IPS DF 4.7 (cell line): ENCODE data around the gene PRSS21.

ENCODE experiments used
- DNase-seq: peaks from one replicate; pipeline ENCODE4 v3.0.0-alpha.2; 2013; ENCODE audit warnings: low spot score; ENCODE audit errors: extremely low read depth

The PRSS21 gene

DNA sequence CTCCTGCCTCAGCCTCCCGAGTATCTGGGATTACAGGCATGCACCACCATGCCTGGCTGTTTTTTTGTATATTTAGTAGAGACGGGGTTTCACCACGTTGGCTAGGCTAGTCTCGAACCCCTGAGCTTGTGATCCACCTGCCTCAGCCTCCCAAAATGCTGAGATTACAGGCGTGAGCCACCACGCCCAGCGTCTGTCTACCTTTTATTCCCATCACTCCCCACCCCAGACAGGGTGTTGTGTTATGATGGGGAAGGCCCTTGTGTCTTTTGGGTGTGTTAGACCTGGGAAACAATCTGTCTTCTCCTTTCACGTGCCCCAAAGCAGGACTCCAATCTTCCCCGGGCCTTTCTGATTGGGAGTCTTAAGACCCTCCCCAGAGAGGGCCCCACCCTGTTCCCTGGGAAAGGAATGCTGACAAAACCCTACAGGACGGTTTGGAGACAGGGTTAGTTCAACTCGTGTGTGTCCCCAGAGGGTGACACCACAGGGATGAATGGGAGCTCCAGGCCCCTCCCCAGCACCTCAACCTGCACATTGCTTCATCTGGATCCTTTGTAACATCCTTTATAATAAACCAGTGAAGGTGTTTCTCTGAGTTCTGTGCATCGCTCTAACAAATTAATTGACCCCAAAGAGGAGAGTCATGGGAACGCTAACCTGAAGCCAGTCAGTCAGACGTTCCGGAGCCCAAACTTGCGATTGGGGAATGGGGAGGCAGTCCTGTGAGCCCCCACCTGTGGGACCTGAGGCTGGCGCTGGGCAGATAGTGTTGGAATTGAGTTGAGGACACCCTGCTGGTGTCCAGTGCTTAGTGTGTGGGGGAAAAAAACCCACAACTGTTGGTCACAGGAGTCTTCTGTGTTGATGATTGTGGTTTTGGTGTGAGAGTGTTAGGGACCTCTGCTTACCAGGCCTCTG lies 36.8 kb upstream of the PRSS21 start:
- no peak for DNase-seq

DNA sequence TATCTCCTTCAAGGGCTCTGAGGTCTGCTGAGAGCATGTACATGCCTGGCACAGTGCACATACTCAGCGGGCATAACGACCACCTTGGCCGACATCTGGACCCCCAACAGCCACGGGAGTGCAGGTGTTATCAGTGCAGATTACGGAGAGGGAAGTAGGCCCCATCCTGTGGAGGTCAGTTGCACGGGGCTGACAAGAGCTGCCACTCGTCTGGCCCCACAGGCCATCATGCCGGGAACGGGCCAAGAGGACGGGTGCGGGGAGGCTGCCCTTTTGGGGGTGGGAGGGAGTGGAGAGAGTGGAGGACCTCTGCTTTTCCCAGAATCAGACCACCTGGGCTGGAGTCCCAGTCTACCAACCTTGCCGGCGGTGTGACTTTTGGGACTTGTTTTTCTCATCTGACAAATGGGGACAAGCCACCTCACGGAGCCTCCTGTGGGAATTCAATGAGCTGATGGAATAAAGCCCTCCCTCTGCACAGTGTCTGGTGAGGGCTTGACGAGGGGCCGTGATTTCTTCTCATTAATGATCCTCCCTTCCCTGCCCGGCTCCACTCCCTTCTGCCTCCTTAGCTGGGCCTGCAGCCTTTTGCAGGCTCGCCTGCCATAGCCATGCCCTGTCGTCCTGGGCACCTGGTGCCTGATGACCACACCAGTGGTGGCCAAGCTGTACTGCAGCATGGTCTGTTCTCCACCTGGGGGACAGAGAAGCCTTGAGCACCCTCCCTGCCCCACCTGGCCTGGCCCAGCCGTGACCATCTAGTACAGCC lies 34.3 kb upstream of the PRSS21 start:
- DNase-seq = no peak

DNA sequence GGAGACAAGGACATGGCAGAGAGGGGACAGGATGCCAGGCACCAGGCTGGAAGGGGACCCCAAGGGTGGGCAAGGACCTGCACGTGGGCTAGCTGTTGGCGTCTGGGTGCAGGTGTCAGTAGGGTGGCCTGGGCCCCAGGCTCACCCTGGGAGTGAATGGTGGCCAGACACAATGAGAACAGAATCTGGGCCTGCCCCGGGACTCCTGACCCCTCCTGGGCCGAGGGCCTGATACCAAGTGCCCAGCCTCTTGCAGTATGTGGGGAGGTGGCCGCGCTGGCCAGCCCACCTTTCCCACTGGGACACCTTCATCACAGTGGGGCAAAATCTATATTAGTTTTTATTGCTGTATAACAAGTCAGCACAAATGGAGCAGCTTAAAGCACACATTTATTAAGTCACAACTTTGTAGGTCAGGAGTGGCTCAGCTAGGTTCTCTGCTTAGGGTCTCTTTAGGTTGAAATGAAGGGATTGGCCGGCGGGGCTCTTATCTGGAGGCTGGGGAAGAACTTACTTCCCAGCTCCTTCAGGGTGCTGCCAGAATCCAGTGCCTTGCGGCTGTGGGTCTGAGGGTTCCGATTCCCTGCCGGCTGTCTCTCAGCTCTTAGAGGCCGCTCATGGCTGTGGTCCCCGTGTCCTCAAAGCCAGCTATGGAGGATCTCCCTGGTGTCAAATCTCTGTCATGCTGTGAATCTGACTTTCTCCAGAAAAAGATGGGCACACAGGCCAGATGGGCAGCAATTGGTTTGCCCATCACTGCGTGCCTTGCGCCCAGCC lies 33.3 kb upstream of the PRSS21 start:
- DNase-seq = no peak

DNA sequence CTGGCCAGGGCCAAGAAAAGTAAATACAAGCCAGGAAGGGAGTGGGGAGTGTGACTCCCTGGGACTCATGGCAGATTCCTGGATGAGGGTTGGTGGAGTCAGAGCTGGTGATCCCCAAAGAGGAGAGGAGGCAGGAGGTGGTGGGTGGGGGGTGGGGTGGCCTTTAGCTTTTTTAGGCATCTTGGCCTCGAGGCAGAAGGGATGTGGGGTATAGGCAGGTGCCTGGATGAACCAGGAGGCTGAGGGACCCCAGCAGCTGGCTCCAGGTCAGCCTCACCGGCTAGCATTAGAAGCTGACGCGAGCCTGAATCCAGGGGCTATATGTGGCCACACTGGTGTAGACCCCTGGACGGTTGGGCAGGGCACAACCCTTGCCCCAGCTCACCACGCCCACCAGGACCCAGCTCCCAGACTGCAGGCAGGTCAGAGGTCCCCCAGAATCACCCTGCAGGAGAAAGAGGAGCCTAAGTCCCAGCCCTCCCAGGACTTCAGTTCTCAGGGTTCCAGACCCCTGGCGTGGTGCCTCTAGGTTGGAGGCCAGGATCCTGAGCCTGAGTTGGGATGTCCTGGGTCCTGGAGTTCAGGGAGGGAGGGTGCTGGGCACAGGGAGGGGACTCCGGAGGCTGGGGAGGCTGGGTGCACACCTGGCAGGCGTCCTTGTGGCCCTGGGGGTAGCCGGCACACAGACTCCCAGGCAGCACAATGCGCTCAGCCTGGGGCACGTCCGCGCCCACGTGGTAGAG lies 32.5 kb upstream of the PRSS21 start:
- no peak for DNase-seq

DNA sequence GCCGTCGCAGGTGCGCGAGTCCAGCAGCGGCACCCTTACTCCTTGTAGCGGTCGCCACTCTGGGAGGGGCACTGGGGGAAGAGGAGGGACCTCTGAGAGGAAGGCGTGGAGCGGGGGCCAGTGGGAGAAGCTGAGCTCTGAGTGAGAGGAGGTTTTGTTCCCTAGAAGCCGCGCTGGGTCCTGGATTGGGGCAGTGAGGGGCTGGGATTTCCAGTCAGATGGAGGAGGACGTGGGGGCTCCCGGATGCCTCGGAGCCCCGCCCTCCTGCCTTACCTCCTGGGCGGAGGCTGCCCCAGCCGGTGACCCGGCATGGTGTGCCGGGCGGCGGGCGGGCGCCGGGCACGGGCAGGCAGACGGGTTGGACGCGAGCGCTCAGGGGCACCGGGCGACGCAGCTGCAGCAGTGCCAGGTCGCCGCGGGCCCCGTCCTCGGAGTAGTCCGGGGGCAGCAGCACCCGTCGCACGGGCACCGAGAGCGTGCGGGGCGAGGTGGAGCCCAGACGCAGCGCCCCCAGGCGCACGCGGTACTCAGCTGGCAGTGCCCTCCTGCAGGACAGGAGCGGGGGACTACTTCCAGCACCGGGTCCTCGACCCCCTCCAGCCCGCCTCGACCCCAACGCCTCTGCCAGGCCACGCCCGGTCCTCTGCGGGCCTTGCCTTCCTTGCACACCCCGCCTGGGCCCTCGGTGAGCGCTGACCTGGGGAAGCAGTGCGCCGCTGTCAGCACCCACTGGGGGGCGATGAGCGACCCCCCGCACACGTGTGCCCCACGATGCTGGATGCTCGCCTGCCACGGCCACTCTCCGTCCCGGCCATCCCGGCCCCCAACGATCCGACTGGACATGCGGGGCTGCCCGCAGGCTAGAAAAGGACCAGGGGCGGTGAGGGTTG lies 31.7 kb upstream of the PRSS21 start:
- DNase-seq = no peak

DNA sequence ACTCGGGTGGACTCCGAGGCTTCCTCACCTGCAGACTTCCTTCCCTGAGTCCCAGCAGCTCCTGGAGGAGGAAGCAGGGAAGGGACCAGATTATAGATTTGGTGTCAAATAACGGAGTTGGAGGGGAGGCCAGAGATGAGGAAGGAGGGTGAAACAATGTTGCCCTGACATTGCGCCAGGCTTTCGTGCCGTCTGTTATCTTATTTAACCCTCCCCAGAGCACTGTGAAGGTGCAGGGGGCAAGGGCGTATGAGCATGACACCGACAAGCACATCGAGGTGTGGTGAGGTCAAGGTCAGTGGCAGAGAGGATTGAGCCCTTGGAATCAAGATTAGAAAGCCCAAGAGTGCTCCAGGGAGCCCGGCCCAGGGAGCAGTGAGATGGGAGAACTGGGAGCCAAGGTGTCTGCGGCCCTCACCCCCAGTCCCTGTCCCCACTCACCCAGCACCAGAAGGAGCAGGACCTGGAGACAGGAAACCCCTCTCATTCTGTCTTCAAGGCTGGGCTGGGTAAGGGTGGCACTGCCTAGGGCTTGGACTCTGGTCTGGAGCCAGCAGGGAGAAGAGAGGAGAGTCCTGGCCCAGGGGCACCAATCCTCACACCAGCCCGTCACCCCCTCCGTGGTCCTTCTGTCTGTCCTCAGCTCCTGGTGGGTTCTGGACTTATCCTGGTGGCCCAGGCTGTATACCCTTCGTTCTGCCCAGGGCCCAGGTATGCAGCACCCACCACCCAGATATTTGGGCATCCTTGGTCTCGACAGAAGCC lies 30.8 kb upstream of the PRSS21 start:
- no peak for DNase-seq

DNA sequence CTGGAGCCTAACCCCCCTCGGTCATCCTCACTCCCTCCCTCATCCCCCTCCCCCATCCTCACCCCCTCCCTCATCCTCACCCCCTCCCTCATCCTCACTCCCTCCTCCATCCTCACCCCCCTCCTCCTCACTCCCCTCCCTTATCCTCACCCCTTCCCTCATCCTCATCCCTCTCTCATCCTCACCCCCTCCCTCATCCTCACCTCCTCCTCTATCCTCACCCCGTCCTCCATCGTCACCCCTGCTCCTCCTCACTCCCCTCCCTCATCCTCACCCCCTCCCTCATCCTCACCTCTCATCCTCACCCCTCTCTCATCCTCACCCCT lies 30.2 kb upstream of the PRSS21 start:
- no peak for DNase-seq

DNA sequence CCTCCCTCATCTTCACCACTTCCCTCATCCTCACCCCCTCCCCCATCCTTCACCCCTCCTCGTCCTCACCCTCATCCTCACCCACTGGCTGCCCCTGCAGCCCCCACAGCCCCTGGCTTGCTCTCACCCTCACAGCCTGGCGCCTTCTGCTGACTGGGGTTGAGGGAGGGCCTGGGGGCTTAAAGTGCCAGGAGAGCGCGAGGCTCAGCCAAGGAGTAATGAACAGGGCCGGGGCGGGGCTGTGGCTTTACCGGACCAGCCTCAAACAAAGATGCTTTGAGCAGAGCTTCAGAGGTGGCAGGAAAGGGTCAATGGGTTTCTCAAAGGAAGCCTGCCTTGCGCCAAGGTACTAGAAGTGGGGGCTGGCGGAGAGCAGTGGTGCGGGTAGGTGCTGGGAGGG lies 29.6 kb upstream of the PRSS21 start, which contains the start of gene PRSS33:
Gene PRSS33, minus strand, starts transcription at position 155 of the 400 bp plus-strand sequence. CDS start 1,013 bp downstream, outside the sequence.
- DNase-seq = no peak

DNA sequence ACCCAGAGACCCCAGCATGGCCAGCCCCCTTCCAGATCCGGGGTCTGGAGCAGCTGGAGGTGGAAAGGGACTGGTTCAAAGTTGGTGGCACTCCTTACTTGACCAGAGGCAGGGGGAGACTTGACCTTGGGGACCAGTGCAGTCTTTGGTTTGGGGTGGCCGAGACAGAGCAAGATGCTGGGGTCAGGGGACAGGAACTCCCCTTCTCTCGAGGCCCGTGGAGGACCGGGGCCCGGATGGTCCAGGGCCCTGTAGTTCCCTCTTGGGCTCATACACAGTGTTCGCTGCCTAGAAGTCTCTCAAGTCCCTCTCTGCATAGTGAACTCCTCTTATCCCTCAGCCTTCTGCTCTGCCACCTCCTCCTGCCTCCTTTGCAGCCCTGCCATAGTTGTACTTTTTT lies 29.1 kb upstream of the PRSS21 start:
- DNase-seq = no peak

DNA sequence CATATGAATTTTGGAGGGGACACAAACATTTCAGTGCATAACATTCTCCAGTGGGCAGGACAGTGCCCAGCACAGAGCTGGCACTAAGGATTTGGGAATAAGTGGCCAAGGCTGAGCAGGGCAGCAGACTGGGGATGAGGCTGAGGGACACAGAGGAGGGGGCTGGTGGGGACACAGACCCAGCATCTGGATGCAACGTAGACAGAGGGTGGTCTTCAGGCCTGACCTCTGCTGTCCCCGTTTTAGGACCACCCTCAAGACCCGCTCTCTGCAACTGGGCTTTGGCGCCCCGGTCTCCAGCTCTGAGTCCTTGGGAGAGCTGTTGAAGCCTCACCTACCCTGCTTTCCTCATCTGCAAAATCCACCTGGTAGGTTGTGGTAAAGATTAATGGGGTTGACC lies 26.4 kb upstream of the PRSS21 start:
- DNase-seq = no peak

DNA sequence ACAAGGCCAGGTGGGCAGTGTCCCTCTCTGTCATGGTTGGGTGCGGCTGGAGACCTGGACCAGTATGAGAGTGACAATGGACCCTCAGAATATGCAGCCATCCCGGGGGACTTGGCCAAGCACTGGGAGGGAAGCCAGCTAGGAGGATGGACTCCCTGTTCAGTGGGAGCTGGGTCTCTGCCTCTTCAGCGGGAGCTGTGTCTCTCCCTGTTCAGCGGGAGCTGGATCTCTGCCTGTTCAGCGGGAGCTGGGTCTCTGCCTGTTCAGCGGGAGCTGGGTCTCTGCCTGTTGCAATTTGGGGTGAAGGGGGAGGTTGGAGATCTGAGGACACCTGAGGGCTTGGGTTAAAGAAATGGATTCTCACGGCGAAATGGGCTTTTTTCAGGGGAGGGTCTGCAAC lies 25.9 kb upstream of the PRSS21 start:
- DNase-seq = no peak

DNA sequence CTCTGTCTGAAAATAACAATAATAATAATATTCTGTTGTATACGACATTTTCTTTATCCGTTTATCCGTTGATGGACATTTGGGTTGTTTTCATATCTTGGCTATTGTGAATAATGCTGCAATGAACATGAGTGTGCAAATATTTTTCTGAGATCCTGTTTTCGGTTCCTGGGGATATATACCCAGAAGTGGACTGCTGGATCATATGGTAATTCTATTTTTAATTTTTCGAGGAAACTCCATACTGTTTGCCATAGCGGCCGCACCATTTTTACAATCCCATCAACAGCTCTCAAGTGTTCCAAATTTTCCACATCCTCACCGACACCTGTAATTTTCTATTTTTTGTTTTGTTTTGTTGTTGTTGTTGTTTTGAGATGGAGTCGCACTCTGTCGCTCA lies 24.1 kb upstream of the PRSS21 start:
- DNase-seq = no peak

DNA sequence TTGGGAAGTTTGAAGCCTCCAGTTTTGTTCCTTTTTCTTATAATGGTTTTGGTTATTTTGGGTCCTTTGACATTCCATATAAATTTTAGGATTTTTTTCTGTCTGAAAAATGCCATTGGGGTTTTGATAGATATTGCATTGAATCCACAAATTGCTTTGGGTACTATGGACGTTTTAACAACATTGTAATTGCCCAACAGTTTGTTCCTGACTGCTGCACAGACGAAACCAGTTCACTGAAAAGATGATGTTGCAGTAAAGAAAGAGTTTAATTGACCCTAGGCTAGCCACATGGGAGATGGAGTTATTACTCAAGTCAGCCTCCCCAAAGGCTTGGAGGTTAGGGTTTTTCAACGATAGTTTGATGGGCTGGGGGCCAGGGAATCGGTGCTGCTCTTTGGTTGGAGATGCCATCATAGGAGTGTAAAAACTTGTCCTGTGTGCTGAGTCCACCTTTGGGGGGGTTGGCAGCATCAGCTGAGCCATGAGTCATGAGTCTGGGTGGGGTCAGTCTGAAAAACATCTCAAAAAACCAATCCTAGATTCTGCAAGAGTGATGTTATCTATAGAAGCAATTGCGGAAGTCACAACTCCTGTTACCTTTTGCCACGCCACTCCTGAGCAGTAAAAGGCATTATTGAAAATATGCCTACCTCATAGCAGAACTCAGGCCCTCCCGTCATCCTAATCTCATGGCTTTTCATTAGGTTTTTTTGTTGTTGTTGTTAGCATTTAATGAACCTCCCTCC lies 21.5 kb upstream of the PRSS21 start:
- DNase-seq = no peak

DNA sequence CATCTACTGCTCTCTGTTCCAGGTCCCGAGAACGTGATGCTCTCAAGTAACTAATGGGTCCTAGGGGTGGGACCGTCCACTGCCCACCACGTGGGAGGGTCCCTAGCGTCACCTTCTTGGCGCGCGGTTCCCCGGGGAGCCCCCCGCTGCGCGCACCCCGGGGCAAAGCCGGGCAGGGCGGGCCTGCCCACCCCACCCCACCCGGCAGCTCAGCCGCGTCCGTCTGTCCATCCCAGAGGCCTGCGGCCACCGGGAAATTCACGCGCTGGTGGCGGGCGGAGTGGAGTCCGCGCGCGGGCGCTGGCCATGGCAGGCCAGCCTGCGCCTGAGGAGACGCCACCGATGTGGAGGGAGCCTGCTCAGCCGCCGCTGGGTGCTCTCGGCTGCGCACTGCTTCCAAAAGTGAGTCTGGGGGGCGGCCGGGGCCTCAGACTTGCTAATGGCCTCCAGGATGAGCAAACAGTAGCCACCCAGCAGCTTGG lies 18.3 kb upstream of the PRSS21 start:
- no peak for DNase-seq

DNA sequence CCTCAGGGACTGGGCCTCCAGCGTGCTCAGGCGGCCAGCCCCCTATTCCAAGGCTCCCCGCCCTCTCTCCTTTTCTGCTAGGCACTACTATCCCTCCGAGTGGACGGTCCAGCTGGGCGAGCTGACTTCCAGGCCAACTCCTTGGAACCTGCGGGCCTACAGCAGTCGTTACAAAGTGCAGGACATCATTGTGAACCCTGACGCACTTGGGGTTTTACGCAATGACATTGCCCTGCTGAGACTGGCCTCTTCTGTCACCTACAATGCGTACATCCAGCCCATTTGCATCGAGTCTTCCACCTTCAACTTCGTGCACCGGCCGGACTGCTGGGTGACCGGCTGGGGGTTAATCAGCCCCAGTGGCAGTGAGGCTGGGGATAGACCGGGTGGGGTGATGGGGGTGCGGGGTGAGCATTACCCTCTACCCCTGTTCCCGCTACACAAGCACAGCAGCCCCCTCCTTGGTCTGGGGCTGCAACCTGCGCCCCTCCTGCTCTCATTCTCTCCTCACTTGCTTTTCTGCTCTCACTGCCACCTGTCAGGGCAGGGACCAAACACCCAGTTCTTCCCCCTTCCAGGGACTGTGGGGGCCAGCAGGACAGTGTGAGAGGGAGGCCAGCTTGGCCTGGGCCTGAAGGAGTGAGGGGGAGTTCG lies 17.7 kb upstream of the PRSS21 start:
- no peak for DNase-seq

DNA sequence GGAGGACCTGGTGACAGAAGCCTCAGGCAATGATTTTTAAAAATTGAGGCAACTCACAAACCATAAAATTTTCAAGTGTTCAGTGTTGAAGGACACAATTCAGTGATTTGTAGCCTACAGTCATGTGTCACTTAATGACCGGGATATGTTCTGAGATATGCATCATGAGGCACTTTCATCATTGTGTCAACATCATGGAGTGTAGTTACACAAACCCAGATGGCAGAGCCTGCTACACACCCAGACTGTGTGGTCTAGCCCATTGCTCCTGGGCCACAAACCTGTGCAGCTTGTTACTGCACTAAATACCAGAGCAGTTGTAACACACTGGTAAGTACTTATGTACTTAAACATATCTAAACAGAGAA lies 17.2 kb upstream of the PRSS21 start:
- DNase-seq = no peak

DNA sequence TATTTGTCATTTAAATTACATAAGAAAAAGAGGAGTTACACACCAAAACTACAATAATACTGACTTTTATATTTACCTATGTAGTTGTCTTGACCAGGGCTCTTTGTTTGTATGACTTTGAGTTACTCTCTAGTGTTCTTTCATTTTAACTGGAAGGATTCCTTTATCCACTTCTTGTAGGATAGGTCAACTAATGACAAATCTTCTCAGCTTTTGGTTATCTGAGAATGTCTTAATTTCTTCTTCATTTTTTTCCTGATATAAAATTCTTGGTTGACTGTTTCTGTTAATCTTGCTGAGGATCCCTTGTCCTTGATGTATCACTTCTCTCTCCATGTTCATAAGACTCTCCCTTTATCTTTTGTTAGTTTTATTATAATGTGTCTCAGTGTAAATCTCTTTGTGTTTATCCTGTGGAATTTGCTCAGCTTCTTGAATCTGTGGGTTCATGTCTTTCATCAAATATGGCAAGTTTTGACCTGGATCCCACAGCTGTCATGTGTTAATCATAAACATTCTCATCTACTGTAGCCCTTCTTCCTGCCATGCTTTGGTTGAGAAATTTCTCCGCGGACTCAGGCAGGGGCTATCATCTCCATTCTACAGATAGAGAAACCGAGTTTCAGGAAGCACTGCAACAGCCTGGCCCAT lies 13.4 kb upstream of the PRSS21 start:
- no peak for DNase-seq

DNA sequence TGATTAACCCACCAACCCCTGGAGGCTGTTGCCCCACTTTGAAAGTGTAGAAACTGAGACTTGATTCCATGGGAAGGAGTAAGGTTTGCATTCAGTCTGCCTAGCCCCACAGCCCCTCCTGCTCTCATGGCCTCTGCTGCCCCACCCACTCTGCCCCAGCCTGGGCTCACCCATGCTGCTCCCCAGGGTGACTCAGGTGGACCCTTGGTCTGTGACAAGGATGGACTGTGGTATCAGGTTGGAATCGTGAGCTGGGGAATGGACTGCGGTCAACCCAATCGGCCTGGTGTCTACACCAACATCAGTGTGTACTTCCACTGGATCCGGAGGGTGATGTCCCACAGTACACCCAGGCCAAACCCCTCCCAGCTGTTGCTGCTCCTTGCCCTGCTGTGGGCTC lies 12.3 kb upstream of the PRSS21 start:
- no peak for DNase-seq
